ENCODE results near the gene TMEM154.

Gene TMEM154

GRCh38 chr4:152591876-152592275 is 87.9 kb downstream of the TMEM154 start:
- DNase-seq (ENCODE audit: low read depth in 2 of 2), result no peak

- peak in 1 of 2 donors; percentile 10 for DNase-seq (ENCODE audit: low read depth in 2 of 2)
Measured at GRCh38 chr4:152591396-152591795, 88.4 kb downstream of the TMEM154 start.

- no peak for DNase-seq (ENCODE audit: low read depth in 2 of 2)
Measured at GRCh38 chr4:152590179-152591031, 89.4 kb downstream of the TMEM154 start.

DNA sequence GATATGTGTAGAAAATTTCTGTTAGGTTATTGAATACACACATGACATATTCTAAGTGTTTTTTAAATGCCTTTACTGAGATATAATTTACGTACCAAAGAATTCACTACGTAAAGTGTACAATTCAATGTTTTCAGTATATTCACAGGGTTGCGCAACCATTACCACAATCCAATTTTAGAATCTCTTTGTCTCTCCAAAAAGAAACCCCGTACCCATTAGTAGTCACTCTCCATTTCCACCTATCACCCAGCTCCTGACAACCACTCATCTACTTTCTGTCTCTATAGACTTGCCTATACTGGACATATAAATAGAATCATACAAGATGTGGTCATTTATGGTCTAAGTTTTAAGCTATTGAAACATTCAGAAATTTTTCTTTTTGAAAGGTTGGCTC is 90.9 kb downstream of the TMEM154 start:
- DNase-seq (ENCODE audit: low read depth in 2 of 2), result no peak

GRCh38 chr4:152587127-152587526 is 92.7 kb downstream of the TMEM154 start:
- DNase-seq (ENCODE audit: low read depth in 2 of 2), result no peak

- DNase-seq (ENCODE audit: low read depth in 2 of 2), result no peak
Measured at GRCh38 chr4:152586668-152587067, 93.1 kb downstream of the TMEM154 start.

GRCh38 chr4:152585023-152585441 is 94.8 kb downstream of the TMEM154 start:
- DNase-seq (ENCODE audit: low read depth in 2 of 2), result no peak

GRCh38 chr4:152581536-152582160 is 98.1 kb downstream of the TMEM154 start:
- DNase-seq (ENCODE audit: low read depth in 2 of 2), result no peak

DNA sequence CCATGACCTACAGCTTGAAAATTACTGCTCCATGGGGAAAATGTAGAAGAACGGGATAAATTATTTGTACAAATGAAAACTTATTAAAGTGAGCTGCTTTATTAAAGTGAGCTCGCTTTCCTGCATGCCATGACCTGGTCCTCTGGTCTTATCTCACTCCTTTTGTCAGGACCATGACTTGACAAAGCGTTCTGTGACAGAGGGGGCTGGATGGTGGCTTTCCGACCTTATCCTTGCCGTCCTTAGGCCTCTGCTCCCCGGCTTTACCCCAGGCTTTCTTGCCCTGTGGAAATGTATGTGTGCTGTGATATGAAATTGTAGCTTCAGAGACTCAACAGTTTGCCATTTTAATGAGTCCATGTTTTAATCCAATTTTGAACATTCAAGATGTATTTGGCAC is 99.9 kb downstream of the TMEM154 start:
- no peak for DNase-seq (ENCODE audit: low read depth in 2 of 2)

GRCh38 chr4:152579107-152579764 is 100.6 kb downstream of the TMEM154 start:
- DNase-seq (ENCODE audit: low read depth in 2 of 2), result no peak

DNA sequence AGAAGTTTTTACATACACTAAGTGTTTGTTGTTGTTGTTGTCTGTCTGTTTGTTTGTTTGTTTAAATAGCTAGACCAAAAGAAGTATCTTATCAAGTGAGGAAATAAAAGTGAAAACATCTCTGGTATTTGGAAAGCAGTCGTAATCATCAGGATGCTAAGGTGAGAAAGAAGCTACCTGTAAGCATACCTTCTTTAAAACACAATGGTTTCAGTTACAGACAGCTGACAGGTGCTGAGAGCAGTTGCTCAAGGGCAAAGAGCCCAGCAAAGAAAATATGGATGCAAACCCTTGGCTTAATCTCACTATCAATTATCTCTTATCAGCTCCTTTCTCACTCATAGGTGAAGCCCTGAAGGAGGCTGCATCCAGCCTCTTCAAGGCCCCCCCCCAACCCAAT is 101.1 kb downstream of the TMEM154 start:
- no peak for DNase-seq (ENCODE audit: low read depth in 2 of 2)

- DNase-seq (ENCODE audit: low read depth in 2 of 2), result no peak
Measured at GRCh38 chr4:152577708-152578396, 101.9 kb downstream of the TMEM154 start.

DNA sequence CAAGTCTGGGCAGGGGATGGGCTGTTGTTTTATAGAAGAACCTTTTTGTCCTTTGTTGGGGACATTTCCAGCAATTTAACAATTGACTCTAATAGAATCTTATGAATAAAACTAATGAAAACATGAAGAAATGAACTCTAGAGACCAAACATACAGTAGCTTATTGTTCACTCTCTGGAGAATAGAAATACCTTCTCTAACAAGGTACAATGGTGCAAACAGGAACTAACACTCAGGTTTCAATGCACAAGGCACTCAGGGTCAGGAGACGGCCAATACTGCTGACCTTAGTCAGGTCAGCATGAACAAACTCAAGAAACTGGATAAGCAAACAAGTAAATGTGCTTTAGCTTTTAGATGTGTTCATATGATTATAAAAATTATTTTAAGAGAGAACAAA is 104.3 kb downstream of the TMEM154 start:
- DNase-seq (ENCODE audit: low read depth in 2 of 2), result no peak

DNA sequence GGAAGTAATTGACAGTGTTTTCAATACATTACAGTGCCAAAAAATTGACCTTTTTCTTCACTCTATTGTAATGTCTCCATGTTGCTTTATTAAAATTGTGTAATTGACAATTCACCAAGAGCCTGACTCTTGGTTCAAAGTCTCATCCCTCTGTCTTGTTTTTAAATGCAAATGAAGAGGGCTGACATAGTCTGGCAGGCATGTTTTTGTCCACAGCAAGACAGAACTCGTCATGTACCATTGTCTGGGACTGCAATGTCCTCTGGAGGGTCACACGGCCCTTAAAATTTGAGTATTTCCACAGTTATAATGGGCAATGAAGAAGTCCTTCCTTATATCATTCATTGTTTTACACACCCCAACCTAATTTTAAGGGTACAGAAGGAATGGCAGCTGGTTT is 105.9 kb downstream of the TMEM154 start:
- no peak for DNase-seq (ENCODE audit: low read depth in 2 of 2)

DNA sequence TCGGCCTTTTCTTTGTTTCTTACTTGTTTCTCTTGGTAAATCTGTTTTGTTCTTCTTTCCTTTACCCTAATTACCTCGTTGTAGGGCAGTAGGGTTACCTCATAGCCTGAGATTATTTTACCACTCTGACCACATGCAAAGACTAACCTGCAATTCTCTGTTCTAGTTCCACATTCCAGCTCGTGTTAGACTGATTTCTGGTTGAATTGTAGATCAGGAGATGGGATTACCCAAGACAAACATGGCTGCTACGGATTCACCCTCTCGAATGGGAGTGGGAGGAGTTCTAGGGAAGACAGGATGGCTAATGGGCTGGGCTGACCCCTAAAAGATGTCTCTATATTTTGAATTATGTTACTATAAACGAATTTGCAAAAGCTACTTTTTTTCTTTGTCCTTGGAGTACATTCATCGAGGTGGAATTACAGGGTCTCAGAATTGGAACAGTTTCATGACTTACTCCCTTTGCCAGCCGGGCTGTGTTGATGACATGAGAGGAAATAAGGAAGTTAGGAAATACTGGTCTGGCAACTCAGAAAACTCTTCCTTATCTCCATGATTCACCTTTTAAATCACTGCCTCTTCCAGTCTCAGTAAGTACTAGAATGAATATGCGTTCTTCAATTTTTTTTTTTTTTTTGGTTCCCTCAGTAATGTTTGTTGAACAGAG is 107.2 kb downstream of the TMEM154 start:
- DNase-seq (ENCODE audit: low read depth in 2 of 2), result no peak

DNA sequence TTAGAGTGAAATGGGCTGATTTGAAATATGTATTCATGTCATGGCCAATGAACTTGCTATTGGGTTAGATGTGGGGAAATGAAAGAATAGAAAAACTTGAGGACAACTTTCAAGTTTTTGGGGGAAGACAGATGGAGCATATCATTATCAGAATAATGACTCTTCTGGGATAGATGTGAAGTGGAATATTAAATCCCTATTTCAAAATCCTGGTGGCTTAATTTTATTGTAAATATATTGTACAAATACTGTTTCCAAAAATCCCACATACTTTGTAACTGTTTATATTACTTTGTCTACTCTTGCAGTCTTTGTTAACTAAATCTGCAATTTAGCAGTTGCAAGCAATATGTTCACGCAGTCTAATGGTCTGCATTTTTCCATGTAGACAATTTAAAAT is 108.0 kb downstream of the TMEM154 start:
- DNase-seq (ENCODE audit: low read depth in 2 of 2), result no peak

DNA sequence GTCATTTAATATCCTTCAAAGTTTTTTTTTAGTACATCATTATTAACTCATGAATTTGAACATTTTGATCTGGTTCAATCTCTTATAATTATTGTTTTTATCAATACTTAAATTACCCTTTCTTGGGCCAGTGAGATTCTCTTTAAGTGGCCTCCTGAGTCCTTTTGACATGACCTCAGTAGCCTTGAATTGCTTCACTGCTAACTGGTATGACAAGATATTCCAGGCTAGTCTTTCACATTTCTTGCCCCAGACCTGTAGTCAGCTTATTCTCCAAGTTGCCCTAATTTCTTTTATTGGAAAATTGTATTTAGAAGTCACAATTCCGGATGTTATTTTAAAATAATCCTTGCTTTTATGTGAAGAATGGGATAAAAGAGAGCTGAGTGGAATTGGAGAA is 108.5 kb downstream of the TMEM154 start:
- no peak for DNase-seq (ENCODE audit: low read depth in 2 of 2)
